ENCODE results near the gene PGA5. TPM values are rescaled to one million over a fixed set of nuclear protein-coding genes. Genes with fewer than 3 reads are reported as not detected.
"Not testable (repeated sequence)": the region's sequence is repeated elsewhere in the genome, so short reads cannot be mapped to it uniquely, and the experiment has no call there.

The PGA5 gene
- total and polyA plus RNA-seq, 9 of the 15 experiments (the other 6 are each of a cell fraction or from before 2014, with no cell fraction given), result not detected

GRCh38 chr11:61219016-61219415 lies 22.0 kb upstream of the PGA5 start:
- H3K9me3 ChIP-seq (replicated peaks; ENCODE audit: control insufficient read depth, insufficient read depth, low read depth, low read length); H3K36me3 ChIP-seq (ENCODE audit: control insufficient read depth, insufficient read depth, low read length); H3K27me3 ChIP-seq (ENCODE audit: control insufficient read depth in 2 of 2, insufficient read depth in 2 of 2, low read length in 2 of 2); H2AFZ ChIP-seq (ENCODE audit: low read depth, low read length); FAIRE-seq; BruUV-seq (replicated peaks); ATAC-seq; H4K20me1 ChIP-seq (replicated peaks; ENCODE audit: control insufficient read depth, insufficient read depth, low read length); H3K9me1 ChIP-seq (ENCODE audit: control insufficient read depth, insufficient read depth, low read length); intact Hi-C loops (cut with micrococcal nuclease); H3K9ac ChIP-seq (ENCODE audit: insufficient read depth in 1 of 2, low read depth in 2 of 2, low read length in 2 of 2); in situ Hi-C loops (cut with MboI); H3K4me3 ChIP-seq; H3K79me2 ChIP-seq (ENCODE audit: control insufficient read depth, insufficient read depth, low read length); H3K4me2 ChIP-seq (ENCODE audit: insufficient read depth, low read length); H3K4me1 ChIP-seq (replicated peaks in 1 of 2; ENCODE audit: control insufficient read depth in 2 of 2, insufficient read depth in 2 of 2, low read length in 2 of 2); H3K27ac ChIP-seq (ENCODE audit: extremely low read depth, low read depth, low read length); DNase-seq (ENCODE audit: extremely low read depth in 1 of 4, low spot score in 3 of 4); CTCF ChIA-PET (ENCODE audit: low intra/inter-chr PET ratio); POLR2A ChIA-PET: not testable (repeated sequence)
- 8% methylated on average over 3 of the region's 5 CpGs for WGBS (ENCODE audit: insufficient coverage, low coverage, missing lambda C conversion rate)

- H3K27ac ChIP-seq (ENCODE audit: extremely low read depth, low read depth, low read length); DNase-seq (ENCODE audit: extremely low read depth in 1 of 4, low spot score in 3 of 4); in situ Hi-C loops (cut with MboI); H3K4me3 ChIP-seq; H3K36me3 ChIP-seq (ENCODE audit: control insufficient read depth, insufficient read depth, low read length); H4K20me1 ChIP-seq (replicated peaks; ENCODE audit: control insufficient read depth, insufficient read depth, low read length); H3K9me1 ChIP-seq (ENCODE audit: control insufficient read depth, insufficient read depth, low read length); BruUV-seq (replicated peaks); H3K9me3 ChIP-seq (replicated peaks; ENCODE audit: control insufficient read depth, insufficient read depth, low read depth, low read length); FAIRE-seq; H3K79me2 ChIP-seq (ENCODE audit: control insufficient read depth, insufficient read depth, low read length); ATAC-seq; intact Hi-C loops (cut with micrococcal nuclease); H3K4me2 ChIP-seq (ENCODE audit: insufficient read depth, low read length); CTCF ChIA-PET (ENCODE audit: low intra/inter-chr PET ratio); POLR2A ChIA-PET; H3K4me1 ChIP-seq (replicated peaks in 1 of 2; ENCODE audit: control insufficient read depth in 2 of 2, insufficient read depth in 2 of 2, low read length in 2 of 2); H3K27me3 ChIP-seq (ENCODE audit: control insufficient read depth in 2 of 2, insufficient read depth in 2 of 2, low read length in 2 of 2); H2AFZ ChIP-seq (ENCODE audit: low read depth, low read length); H3K9ac ChIP-seq (ENCODE audit: insufficient read depth in 1 of 2, low read depth in 2 of 2, low read length in 2 of 2): not testable (repeated sequence)
- no CpG with 5 or more reads among the region's 8 CpGs for WGBS (ENCODE audit: insufficient coverage, low coverage, missing lambda C conversion rate)
These were observed 18.9 kb upstream of the PGA5 start, which contains the start of gene PGA4 for GRCh38 chr11:61222047-61222446. Gene PGA4, plus strand, starts transcription at chr11:61222347. Its CDS starts 54 bp downstream, at chr11:61222401.

GRCh38 chr11:61222692-61223091 lies 18.3 kb upstream of the PGA5 start:
- H3K27ac ChIP-seq (ENCODE audit: extremely low read depth, low read depth, low read length); H3K4me3 ChIP-seq; H2AFZ ChIP-seq (ENCODE audit: low read depth, low read length); BruUV-seq (replicated peaks); CTCF ChIA-PET (ENCODE audit: low intra/inter-chr PET ratio); DNase-seq (ENCODE audit: extremely low read depth in 1 of 4, low spot score in 3 of 4); H3K36me3 ChIP-seq (ENCODE audit: control insufficient read depth, insufficient read depth, low read length); ATAC-seq; H3K4me2 ChIP-seq (ENCODE audit: insufficient read depth, low read length); H3K79me2 ChIP-seq (ENCODE audit: control insufficient read depth, insufficient read depth, low read length); intact Hi-C loops (cut with micrococcal nuclease); H3K9ac ChIP-seq (ENCODE audit: insufficient read depth in 1 of 2, low read depth in 2 of 2, low read length in 2 of 2); FAIRE-seq; H4K20me1 ChIP-seq (replicated peaks; ENCODE audit: control insufficient read depth, insufficient read depth, low read length); H3K27me3 ChIP-seq (ENCODE audit: control insufficient read depth in 2 of 2, insufficient read depth in 2 of 2, low read length in 2 of 2); H3K9me3 ChIP-seq (replicated peaks; ENCODE audit: control insufficient read depth, insufficient read depth, low read depth, low read length); H3K9me1 ChIP-seq (ENCODE audit: control insufficient read depth, insufficient read depth, low read length); POLR2A ChIA-PET; in situ Hi-C loops (cut with MboI); H3K4me1 ChIP-seq (replicated peaks in 1 of 2; ENCODE audit: control insufficient read depth in 2 of 2, insufficient read depth in 2 of 2, low read length in 2 of 2): not testable (repeated sequence)
- no CpG with 5 or more reads among the region's 5 CpGs for WGBS (ENCODE audit: insufficient coverage, low coverage, missing lambda C conversion rate)

- intact Hi-C loops (cut with micrococcal nuclease); H3K9me3 ChIP-seq (replicated peaks; ENCODE audit: control insufficient read depth, insufficient read depth, low read depth, low read length); H3K9me1 ChIP-seq (ENCODE audit: control insufficient read depth, insufficient read depth, low read length); FAIRE-seq; H3K4me1 ChIP-seq (replicated peaks in 1 of 2; ENCODE audit: control insufficient read depth in 2 of 2, insufficient read depth in 2 of 2, low read length in 2 of 2); H3K4me2 ChIP-seq (ENCODE audit: insufficient read depth, low read length); H3K9ac ChIP-seq (ENCODE audit: insufficient read depth in 1 of 2, low read depth in 2 of 2, low read length in 2 of 2); H3K27me3 ChIP-seq (ENCODE audit: control insufficient read depth in 2 of 2, insufficient read depth in 2 of 2, low read length in 2 of 2); H3K79me2 ChIP-seq (ENCODE audit: control insufficient read depth, insufficient read depth, low read length); BruUV-seq (replicated peaks); H3K27ac ChIP-seq (ENCODE audit: extremely low read depth, low read depth, low read length); DNase-seq (ENCODE audit: extremely low read depth in 1 of 4, low spot score in 3 of 4); CTCF ChIA-PET (ENCODE audit: low intra/inter-chr PET ratio); in situ Hi-C loops (cut with MboI); H3K36me3 ChIP-seq (ENCODE audit: control insufficient read depth, insufficient read depth, low read length); H2AFZ ChIP-seq (ENCODE audit: low read depth, low read length); H3K4me3 ChIP-seq; H4K20me1 ChIP-seq (replicated peaks; ENCODE audit: control insufficient read depth, insufficient read depth, low read length); POLR2A ChIA-PET; ATAC-seq: not testable (repeated sequence)
- no CpG with 5 or more reads among the region's 10 CpGs for WGBS (ENCODE audit: insufficient coverage, low coverage, missing lambda C conversion rate)
These were observed 14.4 kb upstream of the PGA5 start for GRCh38 chr11:61226457-61227137.

All from K562 (cell line).